GM04504 (cell line): ENCODE data around the gene GCH1.
"Not testable (repeated sequence)": the region's sequence is repeated elsewhere in the genome, so short reads cannot be mapped to it uniquely, and the experiment has no call there.

Experiments
- DNase-seq: peaks from one replicate; pipeline ENCODE4 v3.0.0-alpha.2; 2012; ENCODE audit warnings: low read depth

The GCH1 gene

GRCh38 chr14:54908190-54908589, 5.6 kb upstream of the GCH1 start:
- DNase-seq: no peak

- DNase-seq: no peak
Measured at GRCh38 chr14:54906075-54906474, 3.4 kb upstream of the GCH1 start.

GRCh38 chr14:54902143-54902520, 494 bp downstream of the GCH1 start:
- DNase-seq: no peak

GRCh38 chr14:54901380-54902142, 1.1 kb downstream of the GCH1 start:
- DNase-seq: no peak

GRCh38 chr14:54899573-54899972, 3.1 kb downstream of the GCH1 start:
- DNase-seq: no peak

GRCh38 chr14:54897809-54898555, 4.6 kb downstream of the GCH1 start:
- not testable (repeated sequence) for DNase-seq

- DNase-seq: no peak
Measured at GRCh38 chr14:54895683-54896082, 6.9 kb downstream of the GCH1 start.

- DNase-seq: no peak
Measured at GRCh38 chr14:54894995-54895394, 7.6 kb downstream of the GCH1 start.

- no peak for DNase-seq
Measured at GRCh38 chr14:54893151-54893760, 9.4 kb downstream of the GCH1 start.

GRCh38 chr14:54891471-54892245, 11.0 kb downstream of the GCH1 start:
- no peak for DNase-seq

- DNase-seq: no peak
Measured at GRCh38 chr14:54890788-54891187, 11.8 kb downstream of the GCH1 start.

- no peak for DNase-seq
Measured at GRCh38 chr14:54889919-54890318, 12.7 kb downstream of the GCH1 start.

- no peak for DNase-seq
Measured at GRCh38 chr14:54882521-54882920, 20.1 kb downstream of the GCH1 start.

GRCh38 chr14:54881761-54882401, 20.7 kb downstream of the GCH1 start:
- DNase-seq: no peak

GRCh38 chr14:54881235-54881760, 21.3 kb downstream of the GCH1 start:
- no peak for DNase-seq

- no peak for DNase-seq
Measured at GRCh38 chr14:54877703-54878021, 25.0 kb downstream of the GCH1 start.

- no peak for DNase-seq
Measured at GRCh38 chr14:54877015-54877702, 25.5 kb downstream of the GCH1 start.

GRCh38 chr14:54875648-54876047, 27.0 kb downstream of the GCH1 start:
- not testable (repeated sequence) for DNase-seq

GRCh38 chr14:54870154-54871090, 32.2 kb downstream of the GCH1 start:
- DNase-seq: not testable (repeated sequence)

- DNase-seq: no peak
Measured at GRCh38 chr14:54867011-54867410, 35.6 kb downstream of the GCH1 start.
